ENCODE measurements around the gene CDKN1A.

GRCh38 chr6:36659271-36659670, 19.2 kb upstream of the CDKN1A start:
- TF ChIP-seq GATA3 (IDR thresholded peaks at IDR 0.05; ENCODE audit: low read depth, low read length) (no peak), GATA2 (IDR thresholded peaks at IDR 0.05; ENCODE audit: low read depth, low read length) (no peak)
